HFFc6 (cell line): ENCODE results near the gene CELA2B. TPM values are rescaled to one million over a fixed set of nuclear protein-coding genes. Genes with fewer than 3 reads are reported as not detected.

Experiments
- DNase-seq: peaks from one replicate; pipeline ENCODE4 v3.0.0-alpha.2; 2018
- H3K27ac Mint-ChIP-seq: 2 replicates; pipeline ENCODE4 v1.8.0; 2020; ENCODE audit warnings: mild to moderate bottlenecking, mixed read lengths
- H3K27me3 Mint-ChIP-seq: 2 replicates; pipeline ENCODE4 v1.8.0; 2021; ENCODE audit warnings: mild to moderate bottlenecking, moderate library complexity, mixed read lengths; ENCODE audit not compliant: insufficient read depth
- H3K36me3 Mint-ChIP-seq: 2 replicates; pipeline ENCODE4 v1.8.0; 2021; ENCODE audit warnings: low read depth, mixed read lengths
- H3K4me1 Mint-ChIP-seq: 2 replicates; pipeline ENCODE4 v1.8.0; 2020; ENCODE audit warnings: low read depth, mixed read lengths
- H3K4me3 Mint-ChIP-seq: 2 replicates; pipeline ENCODE4 v1.8.0; 2020; ENCODE audit warnings: mild to moderate bottlenecking, moderate library complexity, mixed read lengths
- H3K9me3 Mint-ChIP-seq: 2 replicates; pipeline ENCODE4 v1.8.0; 2020; ENCODE audit warnings: mild to moderate bottlenecking, mixed read lengths
- CTCF ChIP-seq: fragments of 200-600 bp; sonication (generic); IDR thresholded peaks from 2 replicates; pipeline ENCODE4 v1.5.0; 2021; ENCODE audit warnings: antibody characterized with exemption, mild to moderate bottlenecking
- total RNA-seq, 6 experiments: library from RNA; stranded (reverse); fragmentation: NEBNext Ultra II Directional; extraction: Animal tissue kit (Norgen Biotek cat#: 25700); gene quantifications; 2 replicates in 1 of 6; 3 replicates in 5 of 6; pipeline ENCODE4 v1.2.3, GENCODE V29; 2021

CELA2B gene
- total RNA-seq, 6 experiments from 2014 or later: not detected

GRCh38 chr1:15524021-15524282 lies 48.0 kb downstream of the CELA2B start, which contains the start of gene CASP9:
Gene CASP9 (minus strand): TSS chr1:15524215. CDS start chr1:15524200, 15 bp downstream.
- no peaks in the 10 kb centered on the region for H3K36me3 Mint-ChIP-seq
- H3K27me3 Mint-ChIP-seq: no peaks in the 10 kb centered on the region; the same call in 1 of the 2 replicates

GRCh38 chr1:15524283-15525049 lies 48.6 kb downstream of the CELA2B start:
- Mint-ChIP-seq H3K4me3 (peak overlapping the region; percentile 94), H3K4me1 (peaks cover 38% of the 10 kb centered on the region), H3K27ac (peak overlapping the region; percentile 100), H3K9me3 (no peaks in the 10 kb centered on the region), H3K36me3 (no peaks in the 10 kb centered on the region), H3K27me3 (no peaks in the 10 kb centered on the region; the same call in 1 of the 2 replicates)
- TF ChIP-seq CTCF: no peak
- peak; percentile 98 for DNase-seq

More at GRCh38 chr1:15524021-15524282, 48.0 kb downstream of the CELA2B start, which contains the start of gene CASP9:
- H3K4me1 Mint-ChIP-seq: peaks cover 38% of the 10 kb centered on the region
- no peaks in the 10 kb centered on the region for H3K9me3 Mint-ChIP-seq
- H3K27ac Mint-ChIP-seq: peak within 1 kb of the TSS; percentile 100
- peak within 1 kb of the TSS; percentile 94 for H3K4me3 Mint-ChIP-seq
- DNase-seq: no peak
- TF ChIP-seq CTCF: no peak

- H3K9me3 Mint-ChIP-seq: no peaks in the 10 kb centered on the region
- peaks cover 38% of the 10 kb centered on the region for H3K4me1 Mint-ChIP-seq
- no peak for TF ChIP-seq CTCF
- peak overlapping the region; percentile 100 for H3K27ac Mint-ChIP-seq
- peak overlapping the region; percentile 94 for H3K4me3 Mint-ChIP-seq
- no peaks in the 10 kb centered on the region for H3K36me3 Mint-ChIP-seq
- H3K27me3 Mint-ChIP-seq: no peaks in the 10 kb centered on the region; the same call in 1 of the 2 replicates
- no peak for DNase-seq
Observed at GRCh38 chr1:15525050-15526020, 49.4 kb downstream of the CELA2B start.

GRCh38 chr1:15526021-15526489 lies 50.2 kb downstream of the CELA2B start:
- H3K36me3 Mint-ChIP-seq: no peaks in the 10 kb centered on the region
- no peaks in the 10 kb centered on the region for H3K9me3 Mint-ChIP-seq
- H3K27me3 Mint-ChIP-seq: no peaks in the 10 kb centered on the region; the same call in 1 of the 2 replicates
- no peak for DNase-seq
- peak overlapping the region; percentile 100 for H3K27ac Mint-ChIP-seq
- peaks cover 38% of the 10 kb centered on the region for H3K4me1 Mint-ChIP-seq
- TF ChIP-seq CTCF: no peak
- peak overlapping the region; percentile 94 for H3K4me3 Mint-ChIP-seq

- H3K9me3 Mint-ChIP-seq: no peaks in the 10 kb centered on the region
- H3K36me3 Mint-ChIP-seq: no peaks in the 10 kb centered on the region
- peaks cover 40% of the 10 kb centered on the region for H3K4me1 Mint-ChIP-seq
- peak within 1 kb of the TSS; percentile 94 for H3K4me3 Mint-ChIP-seq
- TF ChIP-seq CTCF: peak; percentile 57
- no peaks in the 10 kb centered on the region; the same call in 1 of the 2 replicates for H3K27me3 Mint-ChIP-seq
- H3K27ac Mint-ChIP-seq: peak within 1 kb of the TSS; percentile 100
- DNase-seq: peak; percentile 100
Observed at GRCh38 chr1:15526490-15527339, 50.8 kb downstream of the CELA2B start, which contains the start of gene DNAJC16. Gene DNAJC16 (plus strand): TSS chr1:15526848. CDS start chr1:15529106, 2,258 bp downstream.
